GM18870 (cell line): ENCODE data around the gene TMEM126A.
"Not testable (repeated sequence)": the region's sequence is repeated elsewhere in the genome, so short reads cannot be mapped to it uniquely, and the experiment has no call there.

Source experiments
- ATAC-seq: cut with Tn5 transposase; IDR thresholded peaks from one replicate; pipeline ENCODE4 v1.9.1; 2021; ENCODE audit warnings: moderate library complexity; ENCODE audit not compliant: unreplicated experiment

Gene TMEM126A

DNA sequence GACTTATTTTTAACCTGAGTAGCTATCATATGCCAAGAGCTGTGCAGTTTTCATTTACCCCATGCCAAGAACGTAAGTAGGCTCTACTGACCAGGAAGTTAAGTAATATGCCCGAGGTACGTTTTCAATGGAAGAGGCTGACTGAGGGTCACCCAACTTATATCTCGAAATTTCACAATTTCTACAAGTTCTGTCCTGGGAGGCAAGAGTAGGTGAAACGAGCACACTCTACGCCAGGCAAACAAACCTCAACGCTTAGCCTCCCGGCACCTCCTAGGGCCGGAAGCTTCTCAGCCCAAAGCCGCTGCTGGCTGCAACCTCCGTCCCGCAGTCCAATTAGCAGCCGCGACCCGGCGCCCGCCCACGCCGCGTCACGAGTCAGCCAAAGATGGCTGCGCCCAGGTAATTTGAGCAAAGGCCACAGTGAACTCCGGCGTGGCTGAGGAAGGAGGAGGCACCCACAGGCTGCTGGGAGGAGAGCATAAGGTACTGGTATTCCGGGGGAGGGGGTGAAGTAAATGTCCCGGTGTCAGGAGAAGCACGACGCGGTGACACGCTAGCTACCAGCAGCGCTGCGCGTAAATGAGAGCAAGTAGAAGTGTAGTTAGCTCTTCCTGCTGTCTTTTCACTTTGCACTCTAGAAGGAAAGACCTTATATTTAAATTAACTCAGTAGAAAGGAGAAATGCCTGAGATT, at the start of gene TMEM126A:
Gene TMEM126A, plus strand, starts transcription at position 364 of the 696 bp plus-strand sequence. CDS start 2,289 bp downstream, outside the sequence.
- peak; percentile 94 for ATAC-seq

DNA sequence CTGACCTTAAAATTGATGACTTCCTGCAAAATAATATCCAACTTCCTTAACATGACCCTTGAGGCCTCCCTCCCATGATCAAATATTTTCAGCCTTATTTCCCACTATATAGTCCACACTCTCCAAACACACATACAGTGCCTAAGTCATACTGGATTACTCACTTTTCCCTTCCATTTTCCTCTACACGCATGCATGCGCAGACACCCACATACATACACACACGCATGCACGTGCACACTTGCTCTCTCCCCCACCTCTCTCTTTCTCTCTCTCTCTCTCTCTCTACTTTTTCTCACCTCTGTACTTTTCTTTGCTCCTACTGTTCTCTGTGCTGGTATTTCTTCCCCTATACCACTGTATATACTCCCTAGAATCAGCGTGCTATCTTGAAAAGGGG, 48.7 kb upstream of the TMEM126A start:
- no peak for ATAC-seq

DNA sequence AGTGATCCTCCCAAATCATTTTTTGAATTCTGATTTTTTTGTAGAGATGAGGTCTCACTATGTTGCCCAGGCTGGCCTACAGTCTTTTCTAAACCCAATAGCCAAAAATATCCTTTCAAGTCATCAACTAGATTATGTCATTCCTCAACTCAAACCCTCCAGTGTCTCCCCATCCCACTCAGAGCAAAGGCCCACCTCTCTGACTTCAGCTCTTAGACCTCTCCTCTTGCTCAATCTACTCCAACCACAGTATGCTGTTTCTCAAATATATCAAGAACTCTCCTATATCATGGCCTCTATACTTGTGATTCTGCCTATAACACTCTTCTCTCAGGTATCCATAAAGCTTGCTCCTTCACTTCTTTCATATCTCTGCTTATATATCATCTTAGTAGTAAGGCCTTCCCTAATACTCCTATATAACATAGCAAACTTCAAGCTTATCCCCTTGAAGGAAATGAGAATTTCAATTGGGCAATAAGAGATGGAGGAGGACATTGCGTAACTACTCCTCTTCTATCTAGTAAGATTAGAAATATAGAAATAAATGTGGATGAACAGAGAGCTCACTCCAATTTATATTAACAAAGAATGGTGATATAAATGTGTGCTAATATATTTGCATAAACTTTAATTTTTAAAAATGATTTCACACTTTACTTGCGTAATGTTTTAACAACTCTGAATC, 45.1 kb upstream of the TMEM126A start:
- ATAC-seq = no peak

DNA sequence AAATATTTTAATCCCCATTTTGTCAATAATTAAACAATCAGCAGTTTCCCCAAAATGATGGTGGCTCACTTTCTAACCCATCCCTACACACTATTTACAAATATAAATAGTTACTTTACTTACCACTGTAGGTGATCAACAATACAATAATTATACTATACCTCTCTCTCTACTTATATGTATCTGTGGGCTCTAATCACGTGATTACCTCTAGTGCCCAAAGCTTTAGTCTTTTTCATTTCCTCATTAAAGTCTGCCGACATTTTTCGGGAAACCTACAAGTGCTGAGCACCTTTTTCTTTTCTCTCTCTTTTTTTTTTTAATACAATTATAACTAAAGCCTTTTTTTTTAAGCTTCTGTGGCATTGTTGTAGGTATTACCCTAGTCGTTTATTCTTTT, 44.5 kb upstream of the TMEM126A start:
- ATAC-seq = no peak

DNA sequence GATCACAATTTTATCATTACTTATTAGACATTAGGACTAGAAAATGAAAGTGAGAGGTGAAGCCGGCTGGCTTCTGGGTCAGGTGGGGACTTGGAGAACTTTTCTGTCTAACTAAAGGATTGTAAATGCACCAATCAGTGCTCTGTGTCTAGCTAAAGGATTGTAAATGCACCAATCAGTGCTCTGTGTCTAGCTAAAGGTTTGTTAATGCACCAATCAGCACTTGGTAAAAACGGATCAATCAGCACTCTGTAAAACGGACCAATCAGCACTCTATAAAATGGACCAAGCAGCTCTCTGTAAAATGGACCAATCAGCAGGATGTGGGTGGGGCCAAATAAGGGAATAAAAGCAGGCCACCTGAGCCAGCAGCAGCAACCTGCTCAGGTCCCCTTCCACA, 41.5 kb upstream of the TMEM126A start:
- not testable (repeated sequence) for ATAC-seq

DNA sequence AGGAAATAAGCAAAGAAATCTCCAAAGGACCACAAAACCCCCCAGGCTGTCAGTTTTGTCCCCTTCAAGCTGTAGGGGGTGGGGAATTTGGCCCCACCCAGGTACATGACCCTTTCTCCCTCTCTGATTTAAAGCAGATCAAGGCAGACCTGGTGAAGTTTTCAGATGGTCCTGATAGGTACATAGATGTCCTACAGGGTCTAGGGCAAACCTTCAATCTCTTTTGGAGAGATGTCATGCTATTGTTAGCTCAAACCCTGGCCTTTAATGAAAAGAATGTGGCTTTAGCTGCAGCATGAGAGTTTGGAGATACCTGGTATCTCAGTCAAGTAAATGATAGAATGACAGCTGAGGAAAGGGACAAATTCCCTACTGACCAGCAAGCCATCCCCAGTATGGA, 39.1 kb upstream of the TMEM126A start:
- not testable (repeated sequence) for ATAC-seq

DNA sequence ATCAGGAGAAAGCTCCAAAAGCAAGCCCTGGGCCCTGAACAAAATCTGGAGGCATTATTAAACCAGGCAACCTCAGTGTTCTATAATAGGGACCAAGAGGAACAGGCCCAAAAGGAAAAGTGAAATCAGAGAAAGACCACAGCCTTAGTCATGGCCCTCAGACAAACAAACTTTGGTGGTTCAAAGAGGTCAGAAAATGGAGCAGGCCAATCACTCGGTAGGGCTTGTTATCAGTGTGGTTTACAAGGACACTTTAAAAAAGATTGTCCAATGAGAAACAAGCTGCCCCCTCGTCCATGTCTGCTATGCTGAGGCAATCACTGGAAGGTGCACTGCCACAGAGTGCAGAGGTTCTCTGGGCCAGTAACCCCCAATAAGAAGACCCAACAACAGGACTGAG, 38.5 kb upstream of the TMEM126A start:
- not testable (repeated sequence) for ATAC-seq

DNA sequence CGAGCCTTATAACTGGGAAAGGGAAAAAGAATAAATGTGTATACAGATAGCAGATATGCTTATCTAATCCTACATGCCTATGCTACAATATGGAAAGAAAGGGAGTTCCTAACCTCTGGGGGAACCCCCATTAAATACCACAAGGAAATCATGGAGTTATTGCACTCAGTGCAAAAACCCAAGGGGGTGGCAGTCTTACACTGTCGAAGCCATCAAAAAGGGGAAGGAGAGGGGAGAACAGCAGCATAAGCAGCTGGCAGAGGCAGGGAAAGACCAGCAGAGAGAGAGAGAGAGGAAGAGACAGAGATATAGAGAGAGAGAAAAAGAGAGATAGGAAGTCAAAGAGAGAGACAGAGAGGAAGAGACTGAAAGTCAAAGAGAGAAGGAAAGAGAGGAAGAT, 36.1 kb upstream of the TMEM126A start:
- ATAC-seq = not testable (repeated sequence)

DNA sequence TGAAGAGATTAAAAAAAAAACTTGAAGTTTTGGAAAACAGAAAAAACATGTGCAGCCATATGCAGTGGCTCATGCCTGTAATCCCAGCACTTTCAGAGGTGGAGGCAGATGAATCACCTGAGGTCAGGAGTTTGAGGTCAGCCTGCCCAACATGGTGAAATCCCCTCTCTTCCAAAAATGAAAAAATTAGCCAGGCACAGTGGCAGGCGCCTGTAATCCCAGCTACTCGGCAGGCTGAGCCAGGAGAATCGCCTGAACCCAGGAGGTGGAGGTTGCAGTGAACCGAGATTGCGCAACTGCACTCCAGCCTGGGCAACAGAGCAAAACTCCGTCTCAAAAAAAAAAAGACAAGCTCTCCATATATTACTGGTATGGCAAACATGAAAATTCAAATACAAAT, 28.3 kb upstream of the TMEM126A start:
- no peak for ATAC-seq

DNA sequence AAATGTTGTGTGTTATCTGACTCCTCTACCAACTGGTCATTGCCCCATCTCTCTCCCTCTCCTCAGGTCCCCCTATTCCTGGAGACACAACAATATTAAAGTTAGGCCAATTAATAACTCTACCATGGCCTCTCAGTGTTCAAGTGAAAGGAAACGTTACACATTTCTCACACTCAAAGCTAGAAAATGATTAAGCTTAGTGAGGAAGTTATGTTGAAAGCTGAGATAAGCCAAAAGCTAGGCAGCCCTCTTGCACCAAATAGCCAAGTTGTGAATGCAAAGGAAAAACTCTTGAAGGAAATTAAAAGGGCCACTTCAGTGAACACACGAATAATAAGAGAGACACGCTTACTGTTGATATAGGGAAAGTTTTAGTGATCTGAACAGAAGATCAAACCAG, 27.5 kb upstream of the TMEM126A start:
- ATAC-seq = no peak

DNA sequence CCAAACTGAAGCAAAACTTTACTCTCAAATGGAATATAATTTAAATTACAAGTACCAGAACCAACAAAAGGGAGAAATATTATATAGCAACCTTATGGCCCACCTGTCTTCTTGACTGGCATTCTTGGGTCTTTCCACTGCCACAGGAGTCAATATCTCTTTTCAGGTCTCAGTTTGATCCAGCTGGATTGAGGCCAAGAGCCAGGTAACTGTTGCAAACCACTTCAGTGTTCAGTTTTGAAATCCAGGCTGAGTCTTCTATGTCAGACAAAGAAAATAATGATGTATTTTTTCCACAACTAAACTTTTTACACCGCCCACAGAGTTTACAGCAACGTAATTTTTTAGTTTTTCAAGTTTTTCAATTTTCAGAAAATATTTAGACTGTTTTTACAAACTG, 21.3 kb upstream of the TMEM126A start:
- no peak for ATAC-seq

DNA sequence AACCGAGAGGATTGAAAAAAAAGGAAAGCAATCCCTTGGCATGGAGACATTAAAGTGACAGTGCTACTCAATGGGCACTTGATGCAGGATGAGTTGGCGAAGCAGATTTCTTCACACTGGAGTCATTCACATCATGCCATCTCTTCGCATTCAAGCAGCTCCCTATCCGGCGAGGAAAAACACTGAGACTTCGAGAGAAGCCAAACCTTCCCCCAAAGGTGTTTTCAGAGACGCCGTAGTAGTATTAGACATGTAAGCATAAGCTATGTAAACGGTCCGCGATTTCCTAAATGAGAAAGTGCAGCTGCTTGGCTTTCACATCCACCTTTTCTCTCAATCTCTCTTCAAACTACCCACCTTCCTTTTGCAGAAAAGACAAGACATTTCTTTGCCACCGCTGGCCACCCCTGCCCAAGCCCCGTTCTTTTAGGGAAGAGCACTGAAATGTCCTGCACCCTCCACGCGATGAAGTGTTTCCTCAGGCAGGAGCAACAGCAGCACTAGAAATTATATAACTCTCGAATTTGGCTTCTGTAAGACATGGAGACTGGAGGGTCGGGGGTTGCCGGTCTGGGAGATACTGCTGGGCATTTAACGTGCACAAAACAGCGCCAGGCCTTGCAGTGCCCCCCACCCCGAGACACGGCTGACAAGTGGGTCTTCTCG, 20.3 kb upstream of the TMEM126A start, which contains the start of gene DLG2:
Gene DLG2, minus strand, starts transcription at position 13 of the 666 bp plus-strand sequence.
- ATAC-seq = no peak

DNA sequence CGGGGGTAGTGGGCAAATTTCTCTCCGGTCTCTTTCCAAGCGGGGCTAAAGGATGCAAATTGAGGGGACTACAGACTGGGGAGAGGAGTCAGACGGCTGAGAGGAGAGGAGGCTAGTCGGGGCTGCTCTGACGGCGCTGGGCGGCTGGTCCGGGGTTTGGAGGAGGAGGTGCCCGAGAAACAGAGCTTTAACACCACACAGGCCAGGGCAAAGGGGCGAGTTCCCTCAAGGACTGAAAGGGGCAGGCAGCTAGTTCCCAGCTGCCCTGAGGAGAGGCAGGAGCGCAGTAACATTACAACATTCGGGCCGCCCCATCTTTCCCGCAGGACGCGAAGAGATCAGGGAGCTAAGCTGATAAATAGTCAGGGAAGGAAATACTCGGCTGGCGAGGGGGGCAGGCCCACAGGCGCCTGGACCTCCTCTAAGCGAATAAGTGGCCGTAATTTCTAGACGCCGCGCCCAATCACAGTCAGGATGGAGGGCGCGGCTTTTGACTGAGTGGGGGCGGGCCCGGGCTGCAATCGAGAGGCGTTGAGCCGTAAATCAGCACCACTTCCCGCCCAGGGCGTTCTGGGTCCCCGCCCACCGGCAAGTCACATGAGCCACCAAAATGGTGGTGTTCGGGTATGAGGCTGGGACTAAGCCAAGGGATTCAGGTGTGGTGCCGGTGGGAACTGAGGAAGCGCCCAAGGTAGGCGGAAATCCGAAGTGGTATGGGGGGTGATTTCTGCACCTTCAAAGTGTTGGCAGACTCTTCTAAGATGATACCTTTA, 19.6 kb upstream of the TMEM126A start, which contains the start of gene TMEM126B:
Gene TMEM126B, plus strand, starts transcription at position 596 of the 773 bp plus-strand sequence. Its CDS starts 15 bp downstream, at position 611.
- peak; percentile 98 for ATAC-seq

DNA sequence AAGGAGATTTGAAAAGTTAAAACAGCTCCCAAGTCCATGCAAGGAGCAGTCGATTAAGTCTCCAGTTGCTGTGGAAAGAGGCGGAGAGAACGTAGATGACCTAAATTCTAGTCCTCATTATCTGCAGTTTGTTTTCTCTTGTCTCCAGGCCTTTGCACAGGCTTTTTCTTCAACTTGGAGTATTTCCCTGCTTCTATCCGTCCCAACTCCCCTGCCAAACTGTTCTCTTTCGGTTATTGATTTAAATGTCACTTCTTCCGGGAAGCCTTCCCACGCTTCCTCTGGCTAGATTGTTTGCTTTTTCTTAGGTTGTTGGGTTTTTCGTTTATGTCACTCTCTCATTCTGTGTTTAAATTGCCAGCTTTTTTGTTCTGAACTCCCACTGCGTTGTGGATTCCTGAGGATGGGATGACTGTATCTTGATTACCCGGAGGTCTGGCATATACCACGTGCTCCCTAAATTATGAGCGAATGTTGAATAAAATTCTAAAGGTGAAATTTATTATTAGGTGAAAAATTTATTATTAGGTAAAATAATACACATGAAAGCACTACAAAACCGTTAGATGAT, 18.9 kb upstream of the TMEM126A start:
- ATAC-seq = peak; percentile 11

DNA sequence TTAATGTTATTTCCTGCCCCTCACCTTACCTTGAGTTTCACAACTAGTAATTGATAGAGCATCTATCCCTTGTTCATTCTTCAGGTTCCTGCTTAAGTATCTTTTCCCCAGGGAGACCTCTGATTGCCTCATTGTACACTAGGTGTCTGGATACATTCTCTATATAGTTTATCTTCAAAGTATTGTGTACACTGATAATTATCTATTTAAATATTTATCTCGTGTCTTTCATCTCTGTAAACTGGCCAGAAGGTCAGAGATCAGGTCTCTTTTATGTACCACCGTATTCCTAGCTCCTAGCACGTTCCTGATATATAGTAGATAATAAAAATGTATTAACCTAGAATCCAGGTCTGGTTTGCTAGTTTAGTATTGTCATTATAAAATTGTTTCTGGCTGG, 13.0 kb upstream of the TMEM126A start:
- no peak for ATAC-seq

DNA sequence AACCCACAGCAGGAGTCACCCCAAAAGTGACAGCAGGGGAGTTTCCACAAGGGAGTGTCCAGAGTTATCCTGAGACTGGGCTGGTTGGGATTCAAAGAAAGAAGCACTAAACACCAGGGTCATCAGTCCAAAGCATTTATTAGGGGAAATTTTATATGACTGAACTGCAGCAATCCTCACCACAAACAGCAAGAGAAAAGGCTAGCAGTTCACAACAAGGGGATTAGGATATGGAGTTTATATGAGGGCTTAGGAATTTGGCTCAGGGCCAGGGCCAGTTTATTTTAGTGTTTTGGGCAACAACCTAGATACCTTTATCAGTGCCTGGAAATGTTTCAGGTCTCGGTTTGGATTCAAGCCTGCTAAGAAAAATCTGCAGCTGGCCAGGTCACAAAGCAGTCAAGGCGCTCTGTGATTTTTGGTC, 4.6 kb upstream of the TMEM126A start:
- ATAC-seq = no peak

DNA sequence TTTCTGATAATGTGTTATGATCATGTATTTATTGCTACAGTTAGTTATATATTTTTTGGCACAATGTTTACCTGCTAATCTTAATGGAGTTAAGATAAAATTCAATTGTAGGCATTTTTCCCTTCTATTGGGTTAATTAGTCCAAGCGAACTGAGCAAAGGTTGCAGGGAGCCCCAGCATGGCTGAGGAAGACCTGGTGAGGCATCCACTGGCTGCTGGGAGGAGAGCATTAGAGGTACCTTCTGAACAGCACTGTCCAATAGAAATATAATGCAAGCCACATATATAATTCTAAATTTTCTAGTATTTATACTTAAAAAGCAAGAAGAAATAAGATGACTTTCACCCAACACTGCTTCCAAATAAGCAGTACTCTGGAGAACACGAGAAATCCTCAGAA, 689 bp upstream of the TMEM126A start:
- no peak for ATAC-seq

DNA sequence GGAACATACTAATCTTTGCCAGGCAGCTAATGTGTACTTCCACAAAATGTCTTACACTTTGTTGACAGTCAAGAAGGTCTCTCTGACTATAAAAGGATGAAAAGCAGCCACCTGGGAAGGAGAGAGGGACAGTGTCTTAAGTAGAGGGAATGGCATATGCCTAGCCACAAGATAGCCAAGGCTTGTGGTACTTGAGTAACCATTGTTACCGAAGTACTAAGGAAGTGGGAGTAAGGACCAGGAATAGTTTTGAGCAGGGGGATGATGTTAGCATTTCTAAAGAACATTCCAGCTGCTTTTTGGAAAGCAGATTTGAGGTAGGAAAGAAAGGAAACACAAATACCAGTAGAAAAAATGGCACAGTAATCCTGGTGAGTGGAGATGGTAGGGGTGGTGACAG, 3.4 kb downstream of the TMEM126A start:
- no peak for ATAC-seq

DNA sequence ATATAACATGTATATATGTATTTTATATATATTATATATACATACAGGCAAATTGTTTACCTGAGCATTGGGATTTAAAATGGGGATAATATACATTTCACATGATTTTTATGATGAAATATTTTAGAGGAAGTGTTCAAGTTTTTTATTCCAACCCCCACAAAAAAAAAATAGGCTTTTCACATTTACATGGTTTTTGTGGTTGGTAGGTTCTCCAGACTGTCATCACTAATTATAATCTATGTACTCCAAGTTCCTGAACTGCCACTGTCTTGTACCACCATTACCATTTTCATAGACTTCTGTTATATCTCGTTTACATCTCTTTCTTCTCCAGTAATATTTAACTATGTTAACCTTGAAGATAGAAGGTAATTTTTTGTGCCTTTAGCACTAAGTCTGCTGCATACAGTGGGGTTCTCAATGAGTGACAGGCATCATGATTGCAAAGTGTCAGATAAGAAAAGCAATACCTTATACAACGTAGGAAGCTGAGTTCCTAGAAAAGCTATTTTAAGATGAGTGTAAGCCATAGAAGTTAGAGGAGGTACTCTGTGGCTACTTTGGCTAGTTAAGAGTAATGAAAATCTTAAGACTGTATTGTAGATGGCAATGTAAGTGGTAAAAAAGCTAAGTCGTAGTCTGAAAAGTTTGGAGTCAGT, 5.2 kb downstream of the TMEM126A start:
- no peak for ATAC-seq

DNA sequence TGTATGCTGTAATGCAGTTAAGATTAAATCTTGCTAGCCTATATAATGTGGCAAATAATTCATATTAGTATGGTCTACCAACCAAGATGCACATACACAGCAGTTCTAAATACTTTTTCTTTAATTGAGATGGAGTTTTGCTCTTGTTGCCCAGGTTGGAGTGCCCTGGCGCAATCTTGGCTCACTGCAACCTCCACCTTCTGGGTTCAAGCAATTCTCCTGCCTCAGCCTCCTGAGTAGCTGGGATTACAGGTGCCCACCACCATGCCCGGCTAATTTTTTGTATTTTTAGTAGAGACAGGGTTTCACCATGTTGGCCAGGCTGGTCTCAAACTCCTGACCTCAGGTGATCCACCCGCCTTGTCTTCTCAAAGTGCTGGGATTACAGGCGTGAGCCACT, 6.6 kb downstream of the TMEM126A start:
- ATAC-seq = not testable (repeated sequence)
